ENCODE measurements around the gene PTPRH. TPM values are rescaled to one million over a fixed set of nuclear protein-coding genes. Genes with fewer than 3 reads are reported as not detected.
A peak's percentile ranks its signal among the peaks of the same experiment; 100 is the strongest.
"Not testable (repeated sequence)": the region's sequence is repeated elsewhere in the genome, so short reads cannot be mapped to it uniquely, and the experiment has no call there.

PTPRH gene
- total and polyA plus RNA-seq, 3 experiments from 2014 or later = not detected

- peaks cover 75 to 79% of the 10 kb centered on the region in 2 donors for H3K27me3 Mint-ChIP-seq
- ChIA-PET POLR2A (no interaction called here), CTCF (no interaction called here)
- no peak for DNase-seq
- H3K27ac ChIP-seq (ENCODE audit: low read depth, low read length) = no peak overlapping the region
- no peak overlapping the region for H3K4me3 ChIP-seq (ENCODE audit: low read length)
- peaks cover 21 to 47% (median 31%) of the 10 kb centered on the region in 3 donors for H3K4me1 Mint-ChIP-seq
- no peaks in the 10 kb centered on the region for H3K36me3 Mint-ChIP-seq
- peak overlapping the region in 1 of 7 donors; percentile 78 for H3K4me3 Mint-ChIP-seq
- H3K9me3 ChIP-seq (ENCODE audit: low read length) = no peaks in the 10 kb centered on the region
- peak overlapping the region in 2 of 8 donors; percentile 19 to 73 for H3K27ac Mint-ChIP-seq
- H3K4me1 ChIP-seq (ENCODE audit: insufficient read depth, low read length) = peaks cover 39% of the 10 kb centered on the region
- peaks cover 0 to 7% (median 2%) of the 10 kb centered on the region in 5 donors for H3K9me3 Mint-ChIP-seq
- H3K27me3 ChIP-seq (ENCODE audit: insufficient read depth, low read length, poor library complexity, severe bottlenecking) = peaks cover 78% of the 10 kb centered on the region
- no peaks in the 10 kb centered on the region for H3K36me3 ChIP-seq (ENCODE audit: insufficient read depth, low read length)
Observed at GRCh38 chr19:55176076-55176475, 33.2 kb downstream of the PTPRH start.

- H3K27me3 ChIP-seq (ENCODE audit: insufficient read depth, low read length, poor library complexity, severe bottlenecking) = peaks cover 73% of the 10 kb centered on the region
- ChIA-PET CTCF (no interaction called here), POLR2A (no interaction called here)
- H3K4me1 ChIP-seq (ENCODE audit: insufficient read depth, low read length) = peaks cover 35% of the 10 kb centered on the region
- H3K36me3 Mint-ChIP-seq = no peaks in the 10 kb centered on the region
- H3K4me3 ChIP-seq (ENCODE audit: low read length) = no peak overlapping the region
- H3K36me3 ChIP-seq (ENCODE audit: insufficient read depth, low read length) = no peaks in the 10 kb centered on the region
- H3K4me1 Mint-ChIP-seq = peaks cover 21 to 43% (median 27%) of the 10 kb centered on the region in 3 donors
- H3K27ac ChIP-seq (ENCODE audit: low read depth, low read length) = peak overlapping the region; percentile 38
- no peak for DNase-seq
- no peak overlapping the region for H3K4me3 Mint-ChIP-seq
- no peaks in the 10 kb centered on the region for H3K9me3 ChIP-seq (ENCODE audit: low read length)
- peaks cover 75 to 79% of the 10 kb centered on the region in 2 donors for H3K27me3 Mint-ChIP-seq
- H3K27ac Mint-ChIP-seq = no peak overlapping the region
- peaks cover 0 to 7% (median 2%) of the 10 kb centered on the region in 5 donors for H3K9me3 Mint-ChIP-seq
Observed at GRCh38 chr19:55175117-55175867, 34.0 kb downstream of the PTPRH start.

- no peak overlapping the region for H3K4me3 ChIP-seq (ENCODE audit: low read length)
- Mint-ChIP-seq H3K4me3 (peak overlapping the region; percentile 24 to 58 (median 44)), H3K27ac (peak overlapping the region in 2 of 8 donors; percentile 13 to 43), H3K27me3 (peaks cover 78 to 79% of the 10 kb centered on the region in 2 donors), H3K4me1 (peaks cover 18 to 35% (median 22%) of the 10 kb centered on the region in 3 donors), H3K9me3 (peaks cover 0 to 7% (median 2%) of the 10 kb centered on the region in 5 donors), H3K36me3 (no peaks in the 10 kb centered on the region)
- H3K27me3 ChIP-seq (ENCODE audit: insufficient read depth, low read length, poor library complexity, severe bottlenecking) = peaks cover 70% of the 10 kb centered on the region
- no peaks in the 10 kb centered on the region for H3K9me3 ChIP-seq (ENCODE audit: low read length)
- no peak for DNase-seq
- CTCF ChIA-PET = interaction anchor here (1.3 kb wide), 1 partner anchor 14 kb away, joined by 3 read pairs; no protein-coding TSS in a partner anchor
- peaks cover 28% of the 10 kb centered on the region for H3K4me1 ChIP-seq (ENCODE audit: insufficient read depth, low read length)
- POLR2A ChIA-PET = no interaction called here
- peak overlapping the region; percentile 24 for H3K27ac ChIP-seq (ENCODE audit: low read depth, low read length)
- no peaks in the 10 kb centered on the region for H3K36me3 ChIP-seq (ENCODE audit: insufficient read depth, low read length)
Observed at GRCh38 chr19:55174425-55175116, 34.7 kb downstream of the PTPRH start.

- H3K4me3 ChIP-seq (ENCODE audit: low read length) = no peak overlapping the region
- ChIA-PET POLR2A (no interaction called here), CTCF (interaction anchor here (1.3 kb wide), 1 partner anchor 13 kb away, joined by 3 read pairs; no protein-coding TSS in a partner anchor)
- peak overlapping the region; percentile 51 for H3K27ac ChIP-seq (ENCODE audit: low read depth, low read length)
- H3K27me3 Mint-ChIP-seq = peaks cover 79 to 81% of the 10 kb centered on the region in 2 donors
- peak overlapping the region in 1 of 8 donors; percentile 13 for H3K27ac Mint-ChIP-seq
- H3K9me3 Mint-ChIP-seq = peaks cover 0 to 7% (median 2%) of the 10 kb centered on the region in 5 donors
- no peaks in the 10 kb centered on the region for H3K36me3 Mint-ChIP-seq
- H3K27me3 ChIP-seq (ENCODE audit: insufficient read depth, low read length, poor library complexity, severe bottlenecking) = peaks cover 74% of the 10 kb centered on the region
- H3K4me1 ChIP-seq (ENCODE audit: insufficient read depth, low read length) = peaks cover 21% of the 10 kb centered on the region
- H3K36me3 ChIP-seq (ENCODE audit: insufficient read depth, low read length) = no peaks in the 10 kb centered on the region
- peak in 1 of 5 donors; percentile 26 for DNase-seq
- H3K4me1 Mint-ChIP-seq = peaks cover 10 to 29% (median 17%) of the 10 kb centered on the region in 3 donors
- peak overlapping the region; percentile 34 to 87 (median 54) for H3K4me3 Mint-ChIP-seq
- no peaks in the 10 kb centered on the region for H3K9me3 ChIP-seq (ENCODE audit: low read length)
Observed at GRCh38 chr19:55173714-55174409, 35.4 kb downstream of the PTPRH start.

- CTCF ChIA-PET = interaction anchor here (1.3 kb wide), 1 partner anchor 13 kb away, joined by 3 read pairs; no protein-coding TSS in a partner anchor
- H3K27ac Mint-ChIP-seq = no peak overlapping the region
- peaks cover 68% of the 10 kb centered on the region for H3K27me3 ChIP-seq (ENCODE audit: insufficient read depth, low read length, poor library complexity, severe bottlenecking)
- H3K4me3 Mint-ChIP-seq = peak overlapping the region; percentile 27 to 87 (median 58)
- POLR2A ChIA-PET = no interaction called here
- H3K9me3 Mint-ChIP-seq = peaks cover 0 to 7% (median 2%) of the 10 kb centered on the region in 5 donors
- H3K4me3 ChIP-seq (ENCODE audit: low read length) = no peak overlapping the region
- peaks cover 16% of the 10 kb centered on the region for H3K4me1 ChIP-seq (ENCODE audit: insufficient read depth, low read length)
- peaks cover 5 to 23% (median 13%) of the 10 kb centered on the region in 3 donors for H3K4me1 Mint-ChIP-seq
- H3K27me3 Mint-ChIP-seq = peaks cover 74 to 79% of the 10 kb centered on the region in 2 donors
- no peaks in the 10 kb centered on the region for H3K36me3 ChIP-seq (ENCODE audit: insufficient read depth, low read length)
- no peaks in the 10 kb centered on the region for H3K9me3 ChIP-seq (ENCODE audit: low read length)
- no peak for DNase-seq
- peak overlapping the region; percentile 51 for H3K27ac ChIP-seq (ENCODE audit: low read depth, low read length)
- no peaks in the 10 kb centered on the region for H3K36me3 Mint-ChIP-seq
Observed at GRCh38 chr19:55173186-55173713, 36.1 kb downstream of the PTPRH start.

GRCh38 chr19:55172741-55173140 lies 36.6 kb downstream of the PTPRH start:
- CTCF ChIA-PET = no interaction called here
- Mint-ChIP-seq H3K4me1 (peaks cover 4 to 19% (median 13%) of the 10 kb centered on the region in 3 donors), H3K27ac (no peak overlapping the region), H3K9me3 (peaks cover 0 to 7% (median 2%) of the 10 kb centered on the region in 5 donors), H3K4me3 (peak overlapping the region; percentile 27 to 86 (median 54)), H3K36me3 (no peaks in the 10 kb centered on the region), H3K27me3 (peaks cover 72 to 76% of the 10 kb centered on the region in 2 donors)
- no peaks in the 10 kb centered on the region for H3K36me3 ChIP-seq (ENCODE audit: insufficient read depth, low read length)
- H3K4me3 ChIP-seq (ENCODE audit: low read length) = no peak overlapping the region
- peak overlapping the region; percentile 51 for H3K27ac ChIP-seq (ENCODE audit: low read depth, low read length)
- POLR2A ChIA-PET = no interaction called here
- H3K9me3 ChIP-seq (ENCODE audit: low read length) = no peaks in the 10 kb centered on the region
- peaks cover 64% of the 10 kb centered on the region for H3K27me3 ChIP-seq (ENCODE audit: insufficient read depth, low read length, poor library complexity, severe bottlenecking)
- peaks cover 17% of the 10 kb centered on the region for H3K4me1 ChIP-seq (ENCODE audit: insufficient read depth, low read length)
- DNase-seq = no peak

GRCh38 chr19:55172318-55172717 lies 37.0 kb downstream of the PTPRH start:
- Mint-ChIP-seq H3K27me3 (peaks cover 73 to 78% of the 10 kb centered on the region in 2 donors), H3K4me1 (peaks cover 4 to 19% (median 13%) of the 10 kb centered on the region in 3 donors), H3K4me3 (peak overlapping the region in 4 of 7 donors; percentile 30 to 59 (median 52))
- POLR2A ChIA-PET; H3K27ac Mint-ChIP-seq; H3K36me3 ChIP-seq (ENCODE audit: insufficient read depth, low read length); H3K4me3 ChIP-seq (ENCODE audit: low read length); DNase-seq; CTCF ChIA-PET; H3K9me3 Mint-ChIP-seq; H3K9me3 ChIP-seq (ENCODE audit: low read length); H3K36me3 Mint-ChIP-seq; H3K27ac ChIP-seq (ENCODE audit: low read depth, low read length): not testable (repeated sequence)
- Histone ChIP-seq H3K4me1 (ENCODE audit: insufficient read depth, low read length) (peaks cover 21% of the 10 kb centered on the region), H3K27me3 (ENCODE audit: insufficient read depth, low read length, poor library complexity, severe bottlenecking) (peaks cover 64% of the 10 kb centered on the region)
